Hematopoietic multipotent progenitor cell treated with erythropoietin and hydrocortisone succinate and interleukin-3 and kit ligand, for 8 days (in vitro differentiated cells): Measurements from ENCODE around the gene FGD6.
A peak's percentile ranks its signal among the peaks of the same experiment; 100 is the strongest.
"Not testable (repeated sequence)": the region's sequence is repeated elsewhere in the genome, so short reads cannot be mapped to it uniquely, and the experiment has no call there.

Source experiments
- DNase-seq: peaks from one replicate; pipeline ENCODE4 v3.0.0-alpha.2; 2015

The FGD6 gene

DNA sequence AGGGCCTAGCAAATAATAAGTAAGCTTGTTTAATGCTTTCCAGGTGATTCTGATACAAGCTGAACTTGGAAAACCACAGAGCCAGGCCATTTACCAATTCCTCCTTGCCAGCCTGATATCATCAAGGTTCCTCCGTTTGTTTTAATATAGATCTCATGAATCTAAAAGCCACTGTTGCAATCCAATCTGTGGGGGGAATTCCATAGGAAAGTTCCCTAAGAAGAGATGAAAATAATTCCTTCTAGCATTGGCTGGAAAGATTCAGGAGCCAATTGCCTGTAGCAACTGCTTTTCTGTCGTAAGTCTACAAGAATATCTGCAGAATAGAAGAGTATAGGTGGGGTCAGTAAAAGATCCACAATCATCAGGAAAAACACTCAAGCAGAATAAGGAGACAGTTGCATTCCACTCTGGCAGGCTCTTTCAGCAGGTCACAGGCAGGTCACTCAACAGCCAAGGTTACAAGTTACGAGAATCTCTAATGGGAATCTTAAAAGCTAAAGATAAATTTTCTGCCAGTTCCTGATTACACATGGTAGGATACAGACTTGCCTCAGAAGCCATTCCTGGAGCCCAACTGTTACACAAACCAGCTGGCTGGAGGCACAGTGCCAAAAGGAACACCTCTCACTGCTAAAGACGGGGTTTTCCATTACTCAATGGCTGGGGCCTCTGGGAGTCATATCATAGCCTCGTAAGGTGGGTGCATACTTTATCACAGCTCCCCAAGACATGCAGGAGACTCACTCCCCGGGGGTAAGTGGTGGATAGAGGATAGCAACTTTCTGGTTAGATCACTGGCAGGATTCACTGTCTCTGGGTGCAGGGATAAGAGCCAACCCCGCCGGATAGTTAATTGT lies 43.6 kb downstream of the FGD6 start:
- peak; percentile 85 for DNase-seq

DNA sequence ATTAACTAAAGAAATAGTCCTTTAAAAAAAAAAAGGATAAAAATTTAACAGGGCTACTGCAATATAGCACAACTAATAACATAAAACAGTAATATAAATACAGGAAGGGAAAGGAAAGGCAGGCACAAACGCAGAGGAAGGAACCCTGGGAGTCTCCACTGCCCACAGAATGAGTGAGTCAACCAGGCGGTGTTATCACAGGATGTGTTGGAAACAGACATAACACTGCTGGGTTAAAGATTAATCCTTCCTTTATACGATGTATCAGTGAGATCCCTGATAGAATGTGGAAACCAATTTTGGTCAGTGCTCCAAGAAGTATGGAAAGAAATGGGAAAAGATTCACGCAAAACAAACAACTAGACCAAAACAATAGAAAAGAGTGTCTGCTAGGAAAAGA lies 47.9 kb downstream of the FGD6 start:
- peak; percentile 38 for DNase-seq

DNA sequence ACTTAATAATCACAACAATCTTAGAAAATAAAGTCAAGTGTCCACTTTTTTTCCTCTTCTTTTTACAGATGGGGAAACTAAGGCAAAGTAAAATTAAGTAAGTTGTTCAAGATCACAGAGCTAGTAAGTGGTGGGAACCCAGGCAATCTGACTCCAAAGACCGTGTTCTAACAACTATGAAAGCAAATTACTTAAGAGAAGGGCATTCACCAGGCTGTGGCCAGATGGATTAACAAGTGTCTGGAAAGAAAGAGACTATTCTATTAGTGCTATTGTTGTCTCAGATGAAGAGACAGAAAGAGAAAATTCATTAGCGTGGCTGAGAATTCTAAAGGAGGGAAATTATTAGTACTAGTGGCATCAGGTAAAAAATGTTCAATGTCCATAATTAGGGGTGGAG lies 48.5 kb downstream of the FGD6 start:
- DNase-seq = no peak

DNA sequence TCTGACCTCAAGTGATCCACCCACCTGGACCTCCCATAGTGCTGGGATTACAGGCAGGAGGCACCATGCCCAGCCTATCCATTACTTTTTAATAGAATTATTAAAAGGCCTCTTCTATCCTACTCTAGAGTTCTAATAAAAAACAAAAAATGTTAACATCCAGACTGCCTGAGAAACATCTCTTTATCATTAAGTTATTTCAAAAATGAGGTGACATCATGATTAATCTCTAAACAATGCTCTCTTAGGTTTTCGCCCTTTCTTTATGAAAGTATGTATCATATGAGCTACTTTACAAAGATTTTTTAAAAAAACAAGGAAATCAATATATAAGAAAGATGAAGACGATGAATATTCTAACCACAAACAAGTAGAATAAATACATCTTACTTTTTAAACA lies 52.6 kb downstream of the FGD6 start:
- no peak for DNase-seq

DNA sequence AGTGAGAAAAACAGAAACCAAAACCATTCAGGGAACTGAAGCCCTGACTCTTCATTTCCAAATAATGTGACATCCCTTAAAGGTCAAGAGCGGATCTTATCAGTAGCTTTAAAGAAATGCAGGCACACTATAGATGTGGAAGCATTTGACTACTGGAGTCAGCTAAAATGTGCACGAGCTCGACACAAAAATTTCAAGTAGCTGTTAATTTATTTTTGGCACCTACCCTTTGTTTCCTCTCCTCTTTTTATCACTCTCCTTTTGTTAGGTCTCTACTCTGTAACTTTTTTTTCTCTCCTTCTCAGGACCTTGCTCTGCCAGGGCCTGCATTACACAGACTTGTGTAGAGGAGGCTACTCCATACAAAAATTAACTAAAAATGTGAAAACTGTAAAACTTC lies 58.3 kb downstream of the FGD6 start:
- no peak for DNase-seq

DNA sequence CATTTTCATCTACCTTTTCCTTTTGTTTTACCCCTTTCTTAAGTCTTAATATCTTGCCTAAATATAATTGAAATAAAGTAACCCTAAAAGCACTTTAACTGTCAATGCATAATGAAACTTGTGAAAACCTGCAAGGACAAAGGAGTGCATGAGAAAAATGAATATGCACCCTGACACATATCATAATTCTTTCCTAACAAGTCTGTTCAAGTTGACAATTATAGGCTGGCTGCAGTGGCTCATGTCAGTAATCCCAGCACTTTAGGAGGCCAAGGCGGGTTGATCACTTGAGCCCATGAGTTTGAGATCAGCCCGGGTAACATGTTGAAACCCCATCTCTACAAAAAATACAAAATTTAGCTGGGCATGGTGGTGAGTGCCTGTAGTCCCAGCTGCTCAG lies 65.4 kb downstream of the FGD6 start:
- DNase-seq = no peak

DNA sequence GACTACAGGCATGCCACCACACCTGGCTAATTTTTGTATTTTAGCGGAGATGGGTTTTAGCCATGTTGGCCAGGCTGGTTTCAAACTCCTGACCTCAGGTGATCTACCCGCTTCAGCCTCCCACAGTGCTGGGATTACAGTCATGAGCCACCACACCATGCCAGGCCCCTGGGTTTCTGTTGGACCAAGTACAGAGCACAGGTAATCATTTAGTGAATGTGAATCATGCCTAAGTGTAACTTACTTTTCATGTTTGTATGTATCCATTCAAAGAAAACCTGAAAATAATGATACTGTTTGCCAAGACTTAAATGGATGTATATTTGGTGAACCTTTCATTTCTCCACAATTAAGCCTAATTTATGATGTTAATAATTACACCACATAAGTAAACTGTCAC lies 65.9 kb downstream of the FGD6 start:
- DNase-seq = no peak

DNA sequence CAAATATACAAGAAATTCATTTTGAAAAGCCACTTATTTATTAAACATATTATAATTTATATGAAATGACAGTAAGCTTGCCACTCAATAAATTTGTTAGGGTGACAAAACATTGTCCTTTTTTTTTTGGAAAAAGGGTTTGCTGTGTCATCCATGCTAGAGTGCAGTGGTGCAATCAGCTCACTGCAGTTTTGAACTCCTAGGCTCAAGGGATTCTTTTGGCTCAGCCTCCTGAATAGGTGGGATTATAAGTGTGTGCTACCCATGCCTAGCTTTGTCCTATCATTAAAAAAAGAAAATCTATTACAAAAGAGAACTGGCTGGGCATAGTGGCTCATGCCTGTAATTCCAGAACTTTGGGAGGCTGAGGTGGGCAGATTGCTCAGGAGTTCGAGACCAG lies 66.8 kb downstream of the FGD6 start:
- DNase-seq = no peak

DNA sequence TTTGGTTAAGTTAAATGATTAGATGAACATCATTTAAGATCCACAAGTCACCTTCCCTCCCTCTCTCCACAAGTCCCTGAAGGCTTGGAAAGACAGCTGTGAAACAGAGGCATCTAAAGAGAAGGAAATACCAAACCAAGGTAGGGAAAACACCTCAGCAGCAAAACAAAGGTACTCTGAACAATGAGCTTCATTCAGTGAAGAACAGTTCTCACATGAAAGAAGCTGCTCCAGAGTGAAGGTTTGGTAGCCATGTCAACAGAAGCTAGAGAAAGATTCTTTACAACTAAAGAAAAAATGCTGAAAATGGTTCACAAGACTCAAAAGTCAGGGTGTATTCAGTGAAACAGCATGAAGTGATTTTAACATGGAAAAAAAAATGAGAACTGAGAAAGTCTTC lies 69.4 kb downstream of the FGD6 start:
- DNase-seq = no peak

DNA sequence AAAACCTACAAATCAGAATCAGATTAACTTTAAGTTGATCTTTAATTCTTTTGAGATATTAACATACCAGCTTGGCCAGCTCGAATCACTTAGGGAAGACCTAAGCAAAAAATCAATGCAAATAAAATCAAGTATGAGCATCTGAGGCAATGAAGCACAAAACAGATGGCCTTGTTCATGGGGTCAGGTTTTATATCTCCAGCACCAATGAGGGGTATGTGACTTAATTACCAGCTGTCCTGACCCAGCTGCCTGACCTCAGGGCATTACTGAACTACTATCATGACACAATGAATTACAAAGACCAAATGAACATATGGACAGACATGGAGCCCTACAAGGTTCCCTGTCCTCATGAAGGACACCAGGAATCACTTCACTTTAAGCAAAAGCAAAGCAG lies 70.5 kb downstream of the FGD6 start:
- no peak for DNase-seq

DNA sequence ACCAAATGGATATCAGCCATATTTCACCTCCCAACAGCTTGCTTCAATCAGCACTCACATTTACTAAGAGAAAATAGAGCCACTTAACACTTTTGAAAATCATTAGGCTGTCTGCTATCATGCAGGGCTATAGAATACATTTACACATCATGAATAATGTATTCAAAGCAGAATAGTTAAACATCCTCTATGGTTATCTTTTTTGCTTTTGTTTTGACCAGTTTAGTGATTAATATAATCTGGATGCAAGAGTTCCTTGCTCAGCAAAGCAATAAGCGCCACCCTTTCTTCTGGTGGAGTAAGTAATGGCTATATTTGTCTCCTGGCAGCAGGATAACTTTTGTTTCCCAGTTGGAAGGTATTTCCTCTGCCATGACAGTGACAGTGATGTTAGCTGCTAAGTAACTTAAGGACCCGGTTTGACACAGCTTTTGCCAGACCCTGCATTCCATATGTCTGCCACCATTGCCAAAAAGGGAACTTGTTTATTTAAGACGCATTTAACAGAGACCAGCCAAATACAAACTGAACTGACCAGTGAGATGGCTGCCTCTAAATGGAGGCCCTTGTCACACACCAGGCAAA lies 73.6 kb downstream of the FGD6 start:
- DNase-seq = no peak

DNA sequence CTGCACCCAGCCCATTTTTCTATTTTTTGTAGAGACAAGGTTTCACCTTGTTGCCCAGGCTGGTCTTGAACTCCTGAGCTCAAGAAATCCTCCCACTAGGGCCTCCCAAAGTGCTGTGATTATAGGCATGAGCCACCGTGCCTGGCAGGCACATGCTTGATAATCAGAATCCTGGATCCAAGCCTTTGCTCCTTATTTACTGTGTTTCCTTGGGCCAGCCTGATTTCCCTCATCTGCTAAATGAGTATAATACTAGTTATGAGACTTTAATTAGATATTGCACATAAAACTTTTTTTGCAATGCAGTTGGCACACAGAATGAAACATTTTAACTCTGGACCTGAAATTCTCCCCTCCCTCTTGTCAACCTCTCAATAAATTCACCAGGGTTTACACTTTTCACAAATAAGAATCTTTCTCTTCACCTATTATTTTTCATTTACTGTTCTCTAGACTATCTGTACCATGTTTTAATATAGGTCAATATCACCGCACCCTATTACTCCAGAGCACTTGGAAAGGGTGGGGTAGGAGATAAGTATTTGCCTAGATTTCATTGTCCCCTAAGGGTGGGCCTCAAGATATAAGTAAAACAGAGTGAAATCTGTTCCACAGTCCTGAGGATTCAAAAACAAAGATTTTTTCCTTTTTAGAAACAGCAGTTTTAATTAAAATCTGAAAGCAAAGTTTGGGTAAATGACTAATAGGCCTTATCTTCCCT lies 74.7 kb downstream of the FGD6 start:
- no peak for DNase-seq

DNA sequence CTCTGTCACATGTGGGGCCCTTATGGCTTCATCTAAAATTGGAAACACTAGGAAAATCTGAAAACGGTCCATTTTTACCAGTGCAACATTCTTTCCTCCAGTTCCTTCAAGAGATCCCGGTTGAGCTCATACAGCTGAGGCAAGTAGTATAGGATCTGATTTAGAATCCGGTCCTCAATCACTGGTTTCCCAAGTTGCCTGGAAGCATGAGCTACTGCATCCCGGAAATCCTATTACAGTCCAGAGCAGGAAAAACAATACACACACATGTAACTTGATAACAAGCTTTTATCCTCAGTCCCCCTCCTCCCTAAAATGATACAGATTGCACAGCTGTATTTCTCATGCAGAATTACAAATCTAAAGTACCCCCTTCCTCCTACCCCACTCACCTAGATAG lies 76.0 kb downstream of the FGD6 start:
- DNase-seq = no peak

DNA sequence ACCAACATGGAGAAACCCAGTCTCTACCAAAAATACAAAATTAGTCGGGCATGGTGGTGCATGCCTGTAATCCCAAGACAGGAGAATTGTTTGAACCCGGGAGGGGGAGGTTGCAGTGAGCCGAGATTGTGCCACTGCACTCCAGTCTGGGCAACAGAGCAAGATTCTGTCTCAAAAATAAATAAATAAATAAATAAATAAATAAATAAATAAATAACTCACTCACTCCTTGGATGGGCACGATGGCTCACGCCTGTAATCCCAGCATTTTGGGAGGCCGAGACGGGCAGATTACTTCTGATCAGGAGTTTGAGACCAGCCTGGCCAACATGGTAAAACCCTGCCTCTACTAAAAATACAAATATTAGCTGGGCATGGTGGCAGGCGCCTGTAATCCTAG lies 79.2 kb downstream of the FGD6 start:
- not testable (repeated sequence) for DNase-seq

DNA sequence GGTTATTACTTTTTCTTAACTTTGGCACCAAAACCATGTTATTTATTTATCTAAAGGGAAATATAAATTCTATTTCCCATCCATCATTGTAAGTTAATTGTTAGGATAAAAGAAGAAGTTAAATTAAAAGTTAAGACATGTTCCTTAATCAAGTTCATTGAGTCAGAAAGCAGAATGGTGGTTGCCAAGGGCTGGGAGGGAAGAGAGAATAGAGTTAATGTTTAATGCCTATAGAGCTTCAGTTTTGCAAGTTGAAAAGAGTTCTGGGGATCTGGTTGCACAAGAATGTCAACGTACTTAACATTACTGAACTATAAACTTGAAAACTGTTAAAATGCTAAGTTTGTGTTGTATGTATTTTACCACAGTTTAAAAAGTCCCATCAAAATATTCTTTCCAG lies 80.7 kb downstream of the FGD6 start:
- no peak for DNase-seq

DNA sequence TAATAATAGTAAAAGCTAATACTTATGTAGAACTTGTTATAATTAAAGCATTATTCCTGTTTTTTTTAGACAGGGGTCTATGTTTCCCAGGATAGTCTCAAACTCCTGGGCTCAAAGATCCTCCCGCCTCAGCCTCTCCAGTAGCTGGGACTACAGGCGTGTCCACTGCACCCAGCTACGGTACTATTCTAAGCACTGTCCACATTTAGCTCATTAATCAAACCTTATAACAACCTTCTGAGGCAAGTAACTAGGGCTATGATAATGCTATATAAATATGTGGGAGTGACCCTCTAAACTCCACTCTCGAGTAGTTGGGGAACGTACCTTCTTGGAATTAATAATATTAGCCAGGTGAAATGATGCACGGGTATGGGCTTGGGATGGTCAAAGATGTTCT lies 83.2 kb downstream of the FGD6 start:
- DNase-seq = no peak

DNA sequence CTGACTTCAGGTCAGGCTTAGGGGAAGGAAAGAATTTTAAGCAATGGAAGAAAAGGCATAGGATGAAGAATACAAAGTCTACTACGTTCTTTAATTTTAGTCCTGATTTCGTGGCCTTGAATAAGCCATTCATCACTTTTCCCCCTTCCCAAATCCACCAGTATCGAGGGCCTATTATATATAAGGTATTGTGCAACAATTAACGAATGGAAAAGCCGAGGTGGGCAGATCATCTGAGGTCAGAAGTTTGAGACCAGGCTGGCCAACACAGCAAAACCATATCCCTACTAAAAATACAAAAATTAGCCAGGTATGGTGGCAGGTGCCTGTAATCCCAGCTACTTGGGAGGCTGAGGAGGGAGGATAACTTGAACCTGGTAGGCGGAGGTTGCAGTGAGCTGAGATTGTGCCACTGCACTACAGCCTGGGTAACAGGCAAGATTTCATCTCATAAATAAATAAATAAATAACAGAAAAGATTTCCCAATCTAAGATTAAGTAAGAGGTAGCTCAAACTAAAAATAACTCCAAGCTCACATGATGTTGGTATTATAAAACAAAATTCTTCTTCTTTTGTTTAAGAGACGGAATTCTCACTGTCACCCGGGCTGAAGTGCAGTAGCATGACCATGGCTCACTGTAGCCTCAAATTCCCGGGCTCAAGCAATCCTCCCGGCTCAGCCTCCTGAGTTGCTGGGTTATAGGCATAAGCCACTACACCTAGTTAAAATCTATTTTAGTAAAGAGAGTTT lies 85.5 kb downstream of the FGD6 start:
- DNase-seq = no peak

DNA sequence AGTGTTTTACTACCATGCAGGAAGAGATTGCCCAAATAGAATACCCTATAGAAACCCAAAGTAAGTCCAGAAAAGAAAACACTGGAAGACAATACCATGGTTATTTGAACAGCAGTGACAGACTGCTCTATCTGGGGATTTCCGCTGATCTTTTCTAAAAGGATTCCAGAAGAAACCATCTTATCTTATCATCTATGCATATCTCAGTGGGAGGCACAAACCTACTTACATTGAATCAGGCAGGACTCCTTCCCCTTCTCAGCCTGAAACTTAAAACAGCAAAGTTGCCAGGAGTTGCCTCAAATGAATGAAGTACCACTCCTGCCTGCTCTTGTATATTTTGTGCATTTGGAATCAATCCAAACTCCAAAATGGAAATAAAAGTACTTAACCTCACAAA lies 87.2 kb downstream of the FGD6 start:
- no peak for DNase-seq

DNA sequence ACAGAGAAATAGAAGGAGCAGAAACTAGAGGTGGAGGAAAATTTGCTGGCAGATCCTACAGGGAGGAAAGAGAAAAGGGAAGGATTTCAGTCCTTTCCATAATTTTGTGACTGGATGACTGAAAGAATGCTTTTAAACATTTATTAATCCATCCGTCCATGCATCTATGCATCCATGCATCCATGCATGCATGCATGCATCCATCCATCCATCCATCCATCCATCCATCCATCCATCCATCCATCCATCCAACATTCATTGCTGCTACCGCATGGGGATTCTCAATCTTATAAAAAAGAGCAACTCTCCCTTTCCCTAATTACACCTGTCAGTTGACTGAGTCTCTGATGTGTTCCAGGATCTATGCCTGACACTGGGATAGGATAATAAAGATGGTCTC lies 88.2 kb downstream of the FGD6 start:
- no peak for DNase-seq

DNA sequence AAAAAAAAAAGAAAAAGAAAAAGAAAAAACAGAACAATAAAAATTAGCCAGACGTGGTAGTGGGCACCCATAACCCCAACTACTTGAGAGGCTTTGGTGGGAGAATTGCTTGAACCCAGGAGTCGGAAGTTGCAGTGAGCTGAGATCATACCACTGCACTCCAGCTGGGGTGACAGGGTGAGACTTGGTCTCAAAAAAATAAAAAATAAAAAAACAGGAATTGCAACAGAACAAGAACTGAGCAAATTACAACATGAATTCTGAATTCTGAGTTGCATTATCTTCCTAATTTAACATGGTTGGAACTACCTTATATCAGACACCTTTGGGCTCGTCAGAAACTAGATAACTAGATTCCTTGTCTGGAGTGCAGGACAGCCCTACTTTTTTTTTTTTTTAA lies 90.5 kb downstream of the FGD6 start:
- no peak for DNase-seq

DNA sequence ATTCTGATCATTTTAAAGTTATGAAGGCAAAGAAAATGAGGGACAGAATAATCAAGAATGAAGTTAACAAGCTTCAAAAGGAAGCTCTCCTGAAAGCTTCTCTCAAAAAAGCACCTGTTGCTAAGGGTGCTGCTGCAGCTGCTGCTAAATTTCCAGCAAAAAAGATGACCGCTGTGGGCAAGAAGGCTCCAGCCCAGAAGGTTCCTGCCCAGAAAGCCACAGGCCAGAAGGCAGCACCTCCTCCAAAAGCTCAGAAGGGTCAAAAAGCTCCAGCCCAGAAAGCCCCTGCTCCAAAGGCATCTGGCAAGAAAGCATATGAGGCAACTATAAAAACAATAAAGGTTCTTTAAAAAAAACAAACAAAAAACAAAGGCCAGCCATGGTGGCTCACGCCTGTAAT lies 91.2 kb downstream of the FGD6 start:
- no peak for DNase-seq

DNA sequence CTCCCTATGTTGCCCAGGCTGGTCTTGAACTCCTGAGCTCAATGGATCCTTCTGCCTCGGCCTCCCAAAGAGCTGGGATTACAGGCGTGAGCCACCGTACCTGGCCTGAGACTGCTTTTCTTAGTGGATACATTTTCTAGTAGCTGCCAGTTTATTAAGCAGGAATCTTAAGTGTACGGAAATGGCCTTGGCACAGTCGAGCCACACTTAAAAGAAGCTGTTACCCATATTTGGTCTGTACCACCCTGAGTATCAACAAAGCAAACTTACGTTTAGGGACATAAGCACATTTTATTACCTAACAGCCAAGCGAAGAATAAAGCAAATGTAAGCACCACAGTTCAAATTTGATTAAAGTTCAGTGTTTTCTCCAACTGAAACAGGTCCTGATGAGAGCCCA lies 93.2 kb downstream of the FGD6 start:
- DNase-seq = no peak

DNA sequence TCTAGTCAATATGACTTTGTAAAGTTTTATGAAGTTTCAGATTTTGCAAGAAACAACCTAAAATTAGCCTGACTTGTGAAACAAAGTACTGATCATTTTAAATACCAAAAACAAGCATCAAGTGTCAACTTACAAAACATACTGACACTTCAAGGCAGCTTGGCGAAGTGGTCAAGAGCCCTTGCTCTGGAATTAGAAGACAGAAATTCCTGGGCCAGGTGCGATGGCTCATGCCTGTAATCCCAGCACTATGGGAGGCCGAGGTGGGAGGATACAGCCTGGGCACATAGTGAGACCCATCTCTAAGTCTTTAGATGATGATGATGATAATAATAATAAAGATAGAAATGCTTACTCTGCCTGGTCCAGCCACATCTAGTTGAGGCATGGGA lies 98.5 kb downstream of the FGD6 start:
- DNase-seq = no peak
